Peyer's patch (tissue), 4 donors: ENCODE measurements around the gene NDEL1.

Experiments used
- POLR2A ChIP-seq, 2 donors: fragments of 450-650 bp; IDR thresholded peaks; one replicate each; pipeline ENCODE4 v1.5.1; 2017; ENCODE audit warnings: antibody characterized with exemption in 2 of 2, mild to moderate bottlenecking in 2 of 2, moderate library complexity in 2 of 2
- TF ChIP-seq, protein P1 (sequence below), 6 experiments: fragments of 450-650 bp in 4 of 6; fragments of 200-600 bp in 2 of 6; sonication (generic) in 1 of 6; IDR thresholded peaks; one replicate each; pipeline ENCODE4 v1.5.1; 2017 to 2019; ENCODE audit warnings: antibody characterized with exemption in 6 of 6, mild to moderate bottlenecking in 3 of 6, moderate library complexity in 1 of 6

DNA sequence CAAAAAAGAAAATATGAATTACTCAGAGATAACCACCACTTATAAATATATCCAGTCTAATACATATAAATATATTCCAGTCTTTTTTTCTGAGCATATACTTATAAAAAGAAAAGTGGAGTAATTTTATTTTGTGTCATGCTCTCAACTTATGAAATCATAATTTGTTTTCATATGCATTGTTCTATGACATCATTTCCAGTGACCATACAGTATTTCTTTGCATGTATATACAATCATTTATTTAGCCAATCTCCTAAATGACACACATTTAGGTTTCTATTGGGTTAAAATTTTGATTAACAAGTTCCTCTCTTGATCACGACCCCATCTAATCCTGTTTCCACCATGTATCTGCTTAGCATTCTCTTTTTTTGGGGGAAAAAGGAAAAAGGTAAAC, 16.4 kb upstream of the NDEL1 start:
- TF ChIP-seq POLR2A (IDR thresholded peaks at IDR 0.05): no peak
- TF ChIP-seq, protein P1, sequence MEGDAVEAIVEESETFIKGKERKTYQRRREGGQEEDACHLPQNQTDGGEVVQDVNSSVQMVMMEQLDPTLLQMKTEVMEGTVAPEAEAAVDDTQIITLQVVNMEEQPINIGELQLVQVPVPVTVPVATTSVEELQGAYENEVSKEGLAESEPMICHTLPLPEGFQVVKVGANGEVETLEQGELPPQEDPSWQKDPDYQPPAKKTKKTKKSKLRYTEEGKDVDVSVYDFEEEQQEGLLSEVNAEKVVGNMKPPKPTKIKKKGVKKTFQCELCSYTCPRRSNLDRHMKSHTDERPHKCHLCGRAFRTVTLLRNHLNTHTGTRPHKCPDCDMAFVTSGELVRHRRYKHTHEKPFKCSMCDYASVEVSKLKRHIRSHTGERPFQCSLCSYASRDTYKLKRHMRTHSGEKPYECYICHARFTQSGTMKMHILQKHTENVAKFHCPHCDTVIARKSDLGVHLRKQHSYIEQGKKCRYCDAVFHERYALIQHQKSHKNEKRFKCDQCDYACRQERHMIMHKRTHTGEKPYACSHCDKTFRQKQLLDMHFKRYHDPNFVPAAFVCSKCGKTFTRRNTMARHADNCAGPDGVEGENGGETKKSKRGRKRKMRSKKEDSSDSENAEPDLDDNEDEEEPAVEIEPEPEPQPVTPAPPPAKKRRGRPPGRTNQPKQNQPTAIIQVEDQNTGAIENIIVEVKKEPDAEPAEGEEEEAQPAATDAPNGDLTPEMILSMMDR (IDR thresholded peaks at IDR 0.05): no peak
